ENCODE results near the gene TMCC3. TPM values are rescaled to one million over a fixed set of nuclear protein-coding genes. Genes with fewer than 3 reads are reported as not detected.

The TMCC3 gene
- total RNA-seq, 1 donor from 2014 or later, result 2.2 TPM

- DNase-seq (no peak), ATAC-seq (no peak)
- intact Hi-C loops (cut with micrococcal nuclease), result no loop called here
These were observed 9.1 kb downstream of the TMCC3 start for GRCh38 chr12:94641283-94641682.

GRCh38 chr12:94640134-94640928, 10.0 kb downstream of the TMCC3 start:
- intact Hi-C loops (cut with micrococcal nuclease), result no loop called here
- peak; percentile 50 for ATAC-seq
- no peak for DNase-seq

- DNase-seq (no peak), ATAC-seq (no peak)
- intact Hi-C loops (cut with micrococcal nuclease), result no loop called here
These were observed 11.8 kb downstream of the TMCC3 start for GRCh38 chr12:94638521-94638920.

GRCh38 chr12:94637390-94638113, 12.8 kb downstream of the TMCC3 start:
- no peak for ATAC-seq
- no peak for DNase-seq
- intact Hi-C loops (cut with micrococcal nuclease), result no loop called here

- intact Hi-C loops (cut with micrococcal nuclease), result no loop called here
- DNase-seq (no peak), ATAC-seq (no peak)
These were observed 13.8 kb downstream of the TMCC3 start for GRCh38 chr12:94636462-94637085.

GRCh38 chr12:94634717-94635116, 15.6 kb downstream of the TMCC3 start:
- ATAC-seq, result no peak
- intact Hi-C loops (cut with micrococcal nuclease), result no loop called here
- no peak for DNase-seq

- no peak for DNase-seq
- intact Hi-C loops (cut with micrococcal nuclease), result no loop called here
- ATAC-seq, result no peak
These were observed 17.0 kb downstream of the TMCC3 start for GRCh38 chr12:94633401-94633800.

- DNase-seq, result no peak
- intact Hi-C loops (cut with micrococcal nuclease), result no loop called here
- no peak for ATAC-seq
These were observed 19.3 kb downstream of the TMCC3 start for GRCh38 chr12:94631058-94631457.

GRCh38 chr12:94628819-94629472, 21.4 kb downstream of the TMCC3 start:
- intact Hi-C loops (cut with micrococcal nuclease), result no loop called here
- DNase-seq (no peak), ATAC-seq (no peak)

GRCh38 chr12:94628369-94628768, 22.0 kb downstream of the TMCC3 start:
- intact Hi-C loops (cut with micrococcal nuclease), result no loop called here
- DNase-seq, result no peak

GRCh38 chr12:94625531-94625930, 24.8 kb downstream of the TMCC3 start:
- intact Hi-C loops (cut with micrococcal nuclease), result no loop called here
- DNase-seq (no peak), ATAC-seq (no peak)

More at GRCh38 chr12:94628369-94628768, 22.0 kb downstream of the TMCC3 start:
- ATAC-seq, result no peak

- no peak for ATAC-seq
- no peak for DNase-seq
- intact Hi-C loops (cut with micrococcal nuclease), result no loop called here
These were observed 27.0 kb downstream of the TMCC3 start for GRCh38 chr12:94623161-94623920.

- no peak for DNase-seq
- intact Hi-C loops (cut with micrococcal nuclease), result no loop called here
- ATAC-seq, result peak; percentile 18
These were observed 27.9 kb downstream of the TMCC3 start for GRCh38 chr12:94622475-94622874.

- DNase-seq (no peak), ATAC-seq (no peak)
- intact Hi-C loops (cut with micrococcal nuclease), result no loop called here
These were observed 28.5 kb downstream of the TMCC3 start for GRCh38 chr12:94621662-94622359.

- no peak for ATAC-seq
- no peak for DNase-seq
- intact Hi-C loops (cut with micrococcal nuclease), result no loop called here
These were observed 29.7 kb downstream of the TMCC3 start for GRCh38 chr12:94620621-94621020.

GRCh38 chr12:94618995-94619695, 31.2 kb downstream of the TMCC3 start:
- DNase-seq, result no peak
- intact Hi-C loops (cut with micrococcal nuclease), result no loop called here
- ATAC-seq, result no peak

GRCh38 chr12:94617101-94617500, 33.3 kb downstream of the TMCC3 start:
- no peak for DNase-seq
- no peak for ATAC-seq
- intact Hi-C loops (cut with micrococcal nuclease), result no loop called here

- ATAC-seq, result peak; percentile 63
These were observed 34.1 kb downstream of the TMCC3 start for GRCh38 chr12:94616203-94616729.

More at GRCh38 chr12:94616203-94616729, 34.1 kb downstream of the TMCC3 start:
- intact Hi-C loops (cut with micrococcal nuclease), result no loop called here
- DNase-seq, result no peak
